Skeletal muscle tissue (tissue), 4 donors: ENCODE measurements around the gene POC1A. TPM values are rescaled to one million over a fixed set of nuclear protein-coding genes. Genes with fewer than 3 reads are reported as not detected.

Experiments used
- H3K27ac ChIP-seq: one replicate; pipeline ENCODE4 v1.7.0; 2013; ENCODE audit warnings: mild to moderate bottlenecking, low read depth, low read length, inconsistent platforms
- H3K27me3 ChIP-seq, 3 donors: one replicate each; pipeline ENCODE4 v1.7.0; 2013; ENCODE audit warnings: low read length in 3 of 3; ENCODE audit not compliant: control insufficient read depth in 3 of 3, insufficient read depth in 3 of 3
- H3K36me3 ChIP-seq, 3 donors: one replicate each; pipeline ENCODE4 v1.7.0; 2013; ENCODE audit warnings: low read length in 3 of 3; ENCODE audit not compliant: control insufficient read depth in 3 of 3, insufficient read depth in 3 of 3
- H3K4me1 ChIP-seq, 3 donors: one replicate each; pipeline ENCODE4 v1.7.0; 2013; ENCODE audit warnings: low read length in 3 of 3, mild to moderate bottlenecking in 3 of 3; ENCODE audit not compliant: control insufficient read depth in 3 of 3, insufficient read depth in 3 of 3
- H3K4me3 ChIP-seq, 3 donors: one replicate each; pipeline ENCODE4 v1.7.0; 2013; ENCODE audit warnings: low read length in 3 of 3
- H3K9ac ChIP-seq, 3 donors: one replicate each; pipeline ENCODE4 v1.7.0; 2013; ENCODE audit warnings: low read length in 3 of 3, mild to moderate bottlenecking in 3 of 3, moderate library complexity in 2 of 3, low read depth in 1 of 3
- H3K9me3 ChIP-seq, 3 donors: one replicate each; pipeline ENCODE4 v1.7.0; 2013; ENCODE audit warnings: low read length in 3 of 3; ENCODE audit not compliant: control insufficient read depth in 3 of 3
- total RNA-seq: library from RNA; depleted of rRNA; stranded (reverse); fragments of >200 nt; gene quantifications from one replicate; pipeline ENCODE4 v1.2.3, GENCODE V29; 2014
- donor health status: Osteomylitis.

POC1A gene
- total RNA-seq, 1 donor from 2014 or later: 2.6 TPM

GRCh38 chr3:52136513-52136912 lies 17.7 kb downstream of the POC1A start:
- Histone ChIP-seq H3K4me1 (peaks cover 27 to 38% (median 34%) of the 10 kb centered on the region in 3 donors), H3K27ac (peak overlapping the region; percentile 61), H3K4me3 (no peak overlapping the region), H3K9ac (peak overlapping the region in 1 of 3 donors; percentile 41), H3K9me3 (no peaks in the 10 kb centered on the region), H3K36me3 (no peaks in the 10 kb centered on the region), H3K27me3 (no peaks in the 10 kb centered on the region)

- H3K36me3 ChIP-seq: no peaks in the 10 kb centered on the region
- peaks cover 23 to 27% (median 24%) of the 10 kb centered on the region in 3 donors for H3K4me1 ChIP-seq
- no peak overlapping the region for H3K4me3 ChIP-seq
- no peaks in the 10 kb centered on the region for H3K9me3 ChIP-seq
- H3K9ac ChIP-seq: peak overlapping the region in 1 of 3 donors; percentile 33
- no peak overlapping the region for H3K27ac ChIP-seq
- no peaks in the 10 kb centered on the region for H3K27me3 ChIP-seq
Measured at GRCh38 chr3:52135332-52135731, 18.9 kb downstream of the POC1A start.

- Histone ChIP-seq H3K4me1 (peaks cover 17 to 21% (median 19%) of the 10 kb centered on the region in 3 donors), H3K27me3 (no peaks in the 10 kb centered on the region), H3K36me3 (no peaks in the 10 kb centered on the region), H3K9me3 (no peaks in the 10 kb centered on the region), H3K27ac (no peak overlapping the region), H3K4me3 (no peak overlapping the region), H3K9ac (no peak overlapping the region)
Measured at GRCh38 chr3:52134761-52135160, 19.5 kb downstream of the POC1A start.

GRCh38 chr3:52132930-52133329 lies 21.3 kb downstream of the POC1A start:
- Histone ChIP-seq H3K9ac (no peak overlapping the region), H3K4me3 (no peak overlapping the region), H3K36me3 (no peaks in the 10 kb centered on the region), H3K9me3 (no peaks in the 10 kb centered on the region), H3K27ac (no peak overlapping the region), H3K27me3 (no peaks in the 10 kb centered on the region), H3K4me1 (peaks cover 14 to 18% (median 14%) of the 10 kb centered on the region in 3 donors)

DNA sequence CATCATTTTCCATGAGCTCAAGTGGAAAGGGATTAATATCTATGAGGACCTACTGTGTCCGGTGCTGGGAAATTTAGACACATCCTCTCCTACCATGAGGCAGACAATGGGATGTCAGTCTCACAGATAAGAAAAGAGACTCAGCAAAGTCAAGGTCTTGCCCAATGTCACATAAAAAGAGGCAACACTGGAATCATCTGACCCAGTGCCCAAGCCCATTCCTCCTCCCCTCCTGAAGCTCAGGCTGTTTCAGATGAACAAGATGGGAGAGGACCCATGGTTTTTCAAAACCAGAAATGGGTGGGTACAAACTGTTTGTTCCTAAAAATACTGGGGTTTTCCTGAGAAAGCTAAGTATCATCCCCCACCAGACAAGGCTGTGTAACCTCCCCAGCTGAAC lies 22.2 kb downstream of the POC1A start:
- H3K4me3 ChIP-seq: no peak overlapping the region
- no peak overlapping the region for H3K9ac ChIP-seq
- no peaks in the 10 kb centered on the region for H3K36me3 ChIP-seq

DNA sequence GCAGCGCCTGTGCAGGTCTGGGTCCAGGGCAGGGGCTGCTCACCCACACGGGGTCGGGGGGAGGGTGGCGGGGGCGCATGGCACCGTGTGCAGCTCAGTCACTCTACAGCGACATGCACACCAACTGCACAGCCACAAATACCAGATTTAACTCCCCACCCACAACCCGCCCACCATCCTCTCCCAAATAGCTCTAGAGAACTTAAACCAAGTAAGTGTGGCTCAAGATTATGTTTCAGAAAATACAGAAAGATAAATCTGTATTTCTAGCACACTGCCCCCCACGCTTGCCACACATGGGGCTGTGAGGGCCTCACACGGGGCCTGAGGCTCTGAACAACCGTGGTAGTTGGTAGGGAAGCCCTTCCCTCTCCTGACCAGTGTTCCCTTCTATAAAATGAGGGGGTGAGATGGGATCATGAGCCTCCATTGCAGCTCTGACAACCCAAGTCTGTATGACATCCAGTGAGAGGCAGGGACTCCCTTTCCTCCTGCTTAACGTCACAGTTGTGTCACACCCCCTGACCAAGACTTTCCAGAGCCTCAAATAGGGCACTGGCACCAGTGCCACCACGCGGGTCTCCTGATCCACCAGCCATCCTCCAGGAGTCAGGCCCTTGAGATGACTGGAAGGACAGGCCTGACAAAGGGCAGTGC lies 23.1 kb downstream of the POC1A start:
- Histone ChIP-seq H3K27ac (no peak overlapping the region), H3K9me3 (no peaks in the 10 kb centered on the region), H3K4me3 (no peak overlapping the region), H3K9ac (no peak overlapping the region), H3K36me3 (no peaks in the 10 kb centered on the region), H3K4me1 (peaks cover 1 to 9% (median 1%) of the 10 kb centered on the region in 3 donors), H3K27me3 (no peaks in the 10 kb centered on the region)

More for the DNA sequence above, 22.2 kb downstream of the POC1A start:
- H3K27ac ChIP-seq: no peak overlapping the region
- H3K27me3 ChIP-seq: no peaks in the 10 kb centered on the region
- H3K9me3 ChIP-seq: no peaks in the 10 kb centered on the region
- H3K4me1 ChIP-seq: peaks cover 11 to 17% (median 11%) of the 10 kb centered on the region in 3 donors

GRCh38 chr3:52128118-52128683 lies 26.0 kb downstream of the POC1A start:
- Histone ChIP-seq H3K27me3 (no peaks in the 10 kb centered on the region), H3K9ac (no peak overlapping the region)

GRCh38 chr3:52126500-52126899 lies 27.7 kb downstream of the POC1A start:
- H3K36me3 ChIP-seq: no peaks in the 10 kb centered on the region
- H3K9ac ChIP-seq: no peak overlapping the region
- H3K4me1 ChIP-seq: peaks cover 8 to 16% (median 14%) of the 10 kb centered on the region in 3 donors
- H3K4me3 ChIP-seq: no peak overlapping the region
- H3K9me3 ChIP-seq: no peaks in the 10 kb centered on the region
- H3K27me3 ChIP-seq: no peaks in the 10 kb centered on the region
- no peak overlapping the region for H3K27ac ChIP-seq

More at GRCh38 chr3:52128118-52128683, 26.0 kb downstream of the POC1A start:
- H3K27ac ChIP-seq: no peak overlapping the region
- no peak overlapping the region for H3K4me3 ChIP-seq
- H3K9me3 ChIP-seq: no peaks in the 10 kb centered on the region
- peaks cover 2 to 3% (median 2%) of the 10 kb centered on the region in 3 donors for H3K4me1 ChIP-seq
- H3K36me3 ChIP-seq: no peaks in the 10 kb centered on the region

GRCh38 chr3:52126036-52126435 lies 28.2 kb downstream of the POC1A start:
- Histone ChIP-seq H3K27me3 (no peaks in the 10 kb centered on the region), H3K9me3 (no peaks in the 10 kb centered on the region), H3K4me3 (no peak overlapping the region), H3K27ac (no peak overlapping the region), H3K36me3 (no peaks in the 10 kb centered on the region), H3K9ac (no peak overlapping the region), H3K4me1 (peaks cover 12 to 20% (median 18%) of the 10 kb centered on the region in 3 donors)

GRCh38 chr3:52124766-52125165 lies 29.5 kb downstream of the POC1A start:
- no peaks in the 10 kb centered on the region for H3K27me3 ChIP-seq
- H3K36me3 ChIP-seq: no peaks in the 10 kb centered on the region
- no peaks in the 10 kb centered on the region for H3K9me3 ChIP-seq
- no peak overlapping the region for H3K4me3 ChIP-seq
- no peak overlapping the region for H3K9ac ChIP-seq
- H3K4me1 ChIP-seq: peaks cover 22 to 26% (median 24%) of the 10 kb centered on the region in 3 donors
- no peak overlapping the region for H3K27ac ChIP-seq
